ENCODE measurements around the gene MCOLN2.

MCOLN2 gene

DNA sequence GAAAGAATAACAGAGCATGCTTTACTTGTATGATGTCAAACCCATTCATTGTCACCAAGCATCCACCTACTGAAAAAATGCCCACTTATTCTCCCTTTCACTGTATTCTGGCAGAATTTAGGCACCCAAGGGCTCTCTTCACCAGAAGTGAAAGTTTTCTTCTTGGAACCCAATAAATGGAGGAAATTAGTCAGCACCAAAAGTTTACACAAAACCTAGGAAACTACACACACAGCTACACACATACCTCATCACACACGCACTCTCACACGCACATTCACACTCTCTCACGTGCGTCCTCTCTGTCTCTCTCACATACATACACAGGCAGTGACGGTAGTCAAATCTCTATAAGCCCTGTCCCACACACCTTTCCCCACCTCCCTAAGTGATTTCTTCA, 37.6 kb downstream of the MCOLN2 start:
- no peak overlapping the region for H3K4me3 ChIP-seq (ENCODE audit: low read depth, low read length)
- TF ChIP-seq, protein P1, sequence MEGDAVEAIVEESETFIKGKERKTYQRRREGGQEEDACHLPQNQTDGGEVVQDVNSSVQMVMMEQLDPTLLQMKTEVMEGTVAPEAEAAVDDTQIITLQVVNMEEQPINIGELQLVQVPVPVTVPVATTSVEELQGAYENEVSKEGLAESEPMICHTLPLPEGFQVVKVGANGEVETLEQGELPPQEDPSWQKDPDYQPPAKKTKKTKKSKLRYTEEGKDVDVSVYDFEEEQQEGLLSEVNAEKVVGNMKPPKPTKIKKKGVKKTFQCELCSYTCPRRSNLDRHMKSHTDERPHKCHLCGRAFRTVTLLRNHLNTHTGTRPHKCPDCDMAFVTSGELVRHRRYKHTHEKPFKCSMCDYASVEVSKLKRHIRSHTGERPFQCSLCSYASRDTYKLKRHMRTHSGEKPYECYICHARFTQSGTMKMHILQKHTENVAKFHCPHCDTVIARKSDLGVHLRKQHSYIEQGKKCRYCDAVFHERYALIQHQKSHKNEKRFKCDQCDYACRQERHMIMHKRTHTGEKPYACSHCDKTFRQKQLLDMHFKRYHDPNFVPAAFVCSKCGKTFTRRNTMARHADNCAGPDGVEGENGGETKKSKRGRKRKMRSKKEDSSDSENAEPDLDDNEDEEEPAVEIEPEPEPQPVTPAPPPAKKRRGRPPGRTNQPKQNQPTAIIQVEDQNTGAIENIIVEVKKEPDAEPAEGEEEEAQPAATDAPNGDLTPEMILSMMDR (IDR thresholded peaks at IDR 0.05; ENCODE audit: borderline replicate concordance, insufficient read depth, low read depth, low read length), result no peak

DNA sequence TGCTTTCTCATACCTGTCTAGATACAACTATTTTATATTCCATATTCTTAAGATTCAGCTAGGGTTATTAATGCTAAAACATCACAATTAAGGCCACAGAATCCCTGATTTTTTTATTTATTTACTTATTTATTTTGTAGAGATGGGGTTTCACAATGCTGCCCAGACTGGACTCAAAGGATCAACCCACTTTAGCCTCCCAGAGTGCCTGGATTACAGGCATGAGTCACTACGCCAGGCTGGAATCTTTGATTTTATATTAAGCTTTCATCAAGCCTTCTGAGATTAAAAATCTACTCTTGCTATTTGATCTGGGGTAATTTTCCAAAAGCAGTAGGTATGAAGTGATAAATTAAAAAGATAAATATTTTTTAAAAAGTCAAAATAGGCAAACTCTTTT, 38.9 kb downstream of the MCOLN2 start:
- TF ChIP-seq, protein P1 (IDR thresholded peaks at IDR 0.05; ENCODE audit: borderline replicate concordance, insufficient read depth, low read depth, low read length), result no peak
- H3K4me3 ChIP-seq (ENCODE audit: low read depth, low read length), result no peak overlapping the region

DNA sequence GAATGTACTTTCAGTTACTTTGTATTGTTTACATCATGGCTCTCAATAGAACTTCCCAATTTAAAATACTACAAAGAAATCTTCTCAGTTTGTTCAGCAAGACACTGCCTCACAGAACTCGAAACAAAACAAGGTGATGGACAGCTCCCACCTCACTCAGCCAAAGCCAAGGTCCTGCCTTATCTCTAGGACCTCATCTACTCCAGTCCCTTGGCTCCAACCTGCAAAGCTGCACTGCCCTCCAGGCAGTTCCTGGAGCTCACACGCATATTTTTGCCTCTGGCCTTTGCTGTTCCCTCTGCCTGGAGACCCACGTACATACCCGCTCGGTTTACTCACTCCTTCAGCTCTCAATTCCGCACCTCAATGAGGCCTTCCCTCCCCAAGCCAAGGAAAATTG, 40.3 kb downstream of the MCOLN2 start:
- no peak overlapping the region for H3K4me3 ChIP-seq (ENCODE audit: low read depth, low read length)
- TF ChIP-seq, protein P1 (IDR thresholded peaks at IDR 0.05; ENCODE audit: borderline replicate concordance, insufficient read depth, low read depth, low read length), result no peak

DNA sequence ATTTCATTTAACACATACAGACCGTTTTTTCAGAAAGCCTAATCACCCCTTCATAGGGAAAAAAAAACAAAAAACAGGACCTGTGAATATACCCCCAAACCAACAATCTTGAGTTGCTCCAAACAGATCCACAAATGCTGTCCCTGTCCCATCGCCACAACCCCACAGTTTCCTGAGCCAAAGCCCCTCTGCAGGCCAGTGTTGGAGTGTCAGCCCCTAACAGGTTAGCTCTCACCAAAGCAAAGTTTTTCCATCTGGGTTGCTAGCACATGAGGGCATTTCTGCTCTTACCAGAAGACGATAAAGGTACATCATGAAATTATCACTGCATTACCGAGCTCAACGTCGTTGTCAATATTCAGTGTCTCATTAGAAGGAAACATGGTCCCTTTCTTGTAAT, 40.8 kb downstream of the MCOLN2 start:
- H3K4me3 ChIP-seq (ENCODE audit: low read depth, low read length), result no peak overlapping the region
- TF ChIP-seq, protein P1 (IDR thresholded peaks at IDR 0.05; ENCODE audit: borderline replicate concordance, insufficient read depth, low read depth, low read length), result no peak

DNA sequence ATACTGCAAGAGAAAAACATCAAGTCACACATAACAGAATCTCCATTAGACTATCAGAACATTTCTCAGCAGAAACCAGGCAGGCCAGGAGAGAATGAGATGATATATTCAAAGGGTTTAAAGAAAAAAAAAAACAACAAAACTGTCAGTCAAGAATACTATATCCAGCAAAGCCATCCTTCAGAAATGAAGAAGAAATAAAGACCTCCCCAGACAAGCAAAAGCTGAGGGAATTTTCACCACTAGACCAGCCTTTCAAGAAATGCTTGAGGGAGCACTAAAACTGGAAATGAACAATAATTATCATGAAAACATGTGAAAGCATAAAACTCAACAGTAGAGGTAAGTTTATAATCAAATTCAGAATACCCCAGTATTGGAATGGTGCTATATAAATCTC, 47.2 kb downstream of the MCOLN2 start:
- TF ChIP-seq, protein P1 (IDR thresholded peaks at IDR 0.05; ENCODE audit: borderline replicate concordance, insufficient read depth, low read depth, low read length), result no peak
- H3K4me3 ChIP-seq (ENCODE audit: low read depth, low read length), result no peak overlapping the region

DNA sequence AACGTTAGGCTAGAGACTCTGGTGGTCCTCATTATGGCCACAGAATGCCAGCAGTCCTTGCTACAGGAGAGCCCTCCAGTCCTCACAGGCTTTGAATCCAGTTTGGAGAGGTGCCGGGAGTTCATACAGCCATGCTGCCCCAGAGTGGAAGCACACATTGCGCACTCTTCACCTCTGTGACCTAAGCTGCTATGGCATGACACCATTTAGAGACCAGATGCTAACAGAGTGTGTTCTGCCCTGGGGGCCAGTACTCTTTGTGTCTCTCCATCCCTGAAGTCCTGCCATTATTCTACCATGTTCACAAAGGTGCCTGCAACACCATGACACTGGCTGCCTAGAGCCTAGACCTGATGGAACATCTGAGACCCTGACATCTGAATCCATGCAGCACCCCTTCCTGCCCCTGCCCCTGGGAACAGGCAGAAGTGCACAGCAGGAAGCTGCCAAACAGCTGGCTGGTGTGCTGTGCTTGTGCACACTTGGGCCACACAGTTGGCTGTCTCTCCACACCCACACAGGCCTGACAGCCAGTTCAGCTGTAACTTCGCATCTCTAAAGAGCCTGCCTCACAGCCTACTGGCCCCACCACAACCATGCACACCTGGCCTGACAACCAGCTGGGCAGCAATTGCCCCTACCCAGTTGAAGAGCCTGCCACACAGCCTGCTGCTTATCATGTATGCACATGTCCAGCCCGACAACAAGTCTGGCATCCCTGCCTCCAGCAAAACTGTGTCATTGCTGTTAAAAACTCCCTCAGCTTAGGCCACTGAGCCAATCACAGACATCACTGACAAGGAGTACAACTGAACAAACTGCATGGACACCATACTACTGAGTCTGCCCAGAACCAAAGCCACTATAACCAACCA, 49.1 kb downstream of the MCOLN2 start:
- H3K4me3 ChIP-seq (ENCODE audit: low read depth, low read length), result no peak overlapping the region
- TF ChIP-seq, protein P1 (IDR thresholded peaks at IDR 0.05; ENCODE audit: borderline replicate concordance, insufficient read depth, low read depth, low read length), result no peak

DNA sequence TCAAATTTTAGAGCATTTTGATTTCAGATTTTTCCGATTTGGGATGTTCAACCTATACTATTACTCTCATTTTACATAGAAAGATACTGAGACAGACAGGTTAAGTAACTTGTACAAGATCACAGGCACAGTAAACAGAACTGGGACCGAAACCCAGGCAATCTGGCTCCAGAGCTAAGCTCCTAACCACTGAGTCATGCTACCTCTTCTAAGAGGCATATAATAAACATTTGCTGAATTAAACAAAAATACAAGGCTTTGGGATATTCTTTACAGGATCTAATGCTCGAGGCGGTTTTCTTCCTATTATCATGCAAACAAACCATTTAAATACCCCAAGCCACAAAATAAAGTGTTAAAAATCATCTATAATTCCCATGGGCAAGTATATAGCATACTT, 50.3 kb downstream of the MCOLN2 start:
- TF ChIP-seq, protein P1 (IDR thresholded peaks at IDR 0.05; ENCODE audit: borderline replicate concordance, insufficient read depth, low read depth, low read length), result no peak
- H3K4me3 ChIP-seq (ENCODE audit: low read depth, low read length), result no peak overlapping the region
